GM23248 (cell line): ENCODE results near the gene JMJD1C. TPM values are rescaled to one million over a fixed set of nuclear protein-coding genes. Genes with fewer than 3 reads are reported as not detected.
A peak's percentile ranks its signal among the peaks of the same experiment; 100 is the strongest.

ENCODE experiments used
- DNase-seq: peaks from one replicate; pipeline ENCODE4 v3.0.0-alpha.2; 2015
- H2AFZ ChIP-seq: fragments of 200-600 bp; sonication (generic); 2 replicates; pipeline ENCODE4 v1.6.1; 2016; ENCODE audit warnings: antibody characterized with exemption
- H3F3A ChIP-seq: fragments of 200-600 bp; sonication (generic); 2 replicates; pipeline ENCODE4 v1.6.1; 2016; ENCODE audit warnings: mild to moderate bottlenecking, antibody characterized with exemption, mixed run types; ENCODE audit not compliant: insufficient read depth
- H3K27ac ChIP-seq: fragments of 200-600 bp; sonication (generic); 2 replicates; pipeline ENCODE4 v1.5.1; 2016; ENCODE audit warnings: mild to moderate bottlenecking
- H3K27me3 ChIP-seq: fragments of 200-600 bp; sonication (generic); replicated peaks from 2 replicates; pipeline ENCODE4 v1.6.1; 2016; ENCODE audit warnings: mild to moderate bottlenecking; ENCODE audit not compliant: insufficient read depth
- H3K36me3 ChIP-seq: fragments of 200-600 bp; sonication (generic); 2 replicates; pipeline ENCODE4 v1.6.1; 2016; ENCODE audit warnings: low read depth, mild to moderate bottlenecking
- H3K4me1 ChIP-seq: fragments of 200-600 bp; sonication (generic); 2 replicates; pipeline ENCODE4 v1.6.1; 2016; ENCODE audit warnings: mild to moderate bottlenecking; ENCODE audit not compliant: insufficient read depth
- H3K4me2 ChIP-seq: fragments of 200-600 bp; sonication (generic); one replicate; pipeline ENCODE4 v1.6.1; 2016; ENCODE audit warnings: mild to moderate bottlenecking; ENCODE audit not compliant: unreplicated experiment
- H3K4me3 ChIP-seq: fragments of 200-600 bp; sonication (generic); 2 replicates; pipeline ENCODE4 v1.5.1; 2016; ENCODE audit warnings: mild to moderate bottlenecking
- H3K79me2 ChIP-seq: fragments of 200-600 bp; sonication (generic); 2 replicates; pipeline ENCODE4 v1.6.1; 2016; ENCODE audit warnings: mild to moderate bottlenecking; ENCODE audit not compliant: insufficient read depth
- H3K9ac ChIP-seq: fragments of 200-600 bp; sonication (generic); 2 replicates; pipeline ENCODE4 v1.6.1; 2016; ENCODE audit warnings: mild to moderate bottlenecking
- H3K9me2 ChIP-seq: fragments of 200-600 bp; sonication (generic); 2 replicates; pipeline ENCODE4 v1.6.1; 2016; ENCODE audit warnings: mixed run types, mild to moderate bottlenecking, moderate library complexity; ENCODE audit not compliant: insufficient read depth
- H3K9me3 ChIP-seq: fragments of 200-600 bp; sonication (generic); one replicate; pipeline ENCODE4 v1.6.1; 2017; ENCODE audit warnings: low read depth
- H4K20me1 ChIP-seq: fragments of 200-600 bp; sonication (generic); 2 replicates; pipeline ENCODE4 v1.6.0; 2016; ENCODE audit not compliant: insufficient read depth
- EZH2 ChIP-seq: fragments of 200-600 bp; sonication (generic); IDR thresholded peaks from 2 replicates; pipeline ENCODE4 v1.6.1; 2018; ENCODE audit warnings: antibody characterized with exemption, mild to moderate bottlenecking; ENCODE audit not compliant: insufficient read depth, poor library complexity, severe bottlenecking
- EZH2phosphoT487 ChIP-seq: fragments of 200-600 bp; sonication (generic); IDR thresholded peaks from 2 replicates; pipeline ENCODE4 v1.6.1; 2018; ENCODE audit warnings: antibody characterized with exemption, moderate library complexity, mild to moderate bottlenecking, low read depth; ENCODE audit not compliant: insufficient read depth
- WGBS, 2 experiments: methylation state at CpG; one replicate each; pipeline ENCODE4 v1.1.6; 2015 to 2017; ENCODE audit warnings: low lambda C conversion rate in 2 of 2, low coverage in 1 of 2; ENCODE audit errors: missing lambda C conversion rate in 2 of 2; 5-methylcytosine and 5-hydroxymethylcytosine counted together
- in situ Hi-C: fragments of 300-500 bp; cut with MboI; formaldehyde crosslinking; loops from 2 replicates; pipeline ENCODE4 v1.15.0; 2020
- polyA plus RNA-seq: library from polyadenylated mRNA; unstranded; fragments of >200 nt; fragmentation: Nextera tagmentation; extraction: Ambion mirVana; gene quantifications from 2 replicates; pipeline ENCODE4 v1.2.1, GENCODE V29; 2016
- total RNA-seq: library from RNA; depleted of rRNA; stranded (reverse); fragments of >200 nt; shearing (Covaris generic); gene quantifications from 2 replicates; pipeline ENCODE4 v1.2.3, GENCODE V29; 2014

The JMJD1C gene
- total and polyA plus RNA-seq, 2 experiments from 2014 or later: 34.6 to 74.3 TPM

- Histone ChIP-seq H3F3A (no peaks in the 10 kb centered on the region), H3K27ac (0 out of 2 replicates have a peak overlapping the region, but pooled peaks have one; percentile 10), H3K36me3 (no peaks in the 10 kb centered on the region), H2AFZ (no peak overlapping the region), H3K79me2 (peaks cover 100% of the 10 kb centered on the region), H3K27me3 (no peaks in the 10 kb centered on the region), H3K4me1 (no peaks in the 10 kb centered on the region), H3K4me2 (peak overlapping the region; percentile 46), H4K20me1 (no peaks in the 10 kb centered on the region; the same call in 1 of the 2 replicates), H3K9ac (peak overlapping the region; percentile 32; the same call in 1 of the 2 replicates), H3K9me2 (no peaks in the 10 kb centered on the region), H3K9me3 (no peaks in the 10 kb centered on the region), H3K4me3 (peak overlapping the region; percentile 31)
- TF ChIP-seq EZH2phosphoT487: no peak
- peak; percentile 26 for DNase-seq
- 44 to 46% methylated on average over 6 of the region's 6 CpGs for WGBS, 2 experiments
- in situ Hi-C loops: no loop called here
Measured at GRCh38 chr10:63481815-63482421, 16.1 kb upstream of the JMJD1C start.

DNA sequence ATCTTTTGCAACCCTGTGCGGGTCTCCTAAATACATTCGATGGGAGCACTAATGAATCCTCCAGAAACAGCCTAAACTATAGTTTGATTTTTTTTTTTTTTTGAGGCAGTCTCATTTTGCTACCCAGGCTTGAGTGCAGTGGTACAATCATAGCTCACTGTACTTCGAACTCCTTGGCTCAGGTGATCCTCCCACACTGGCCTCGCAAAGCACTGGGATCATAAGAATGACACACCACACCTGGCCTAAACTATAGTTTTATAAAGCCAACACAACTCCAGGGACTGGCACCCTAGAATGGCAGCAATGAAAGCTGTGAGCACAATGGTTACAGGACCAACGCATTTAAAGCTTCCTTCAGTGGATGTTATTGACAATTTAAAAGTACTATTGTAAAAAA, 14.5 kb upstream of the JMJD1C start:
- WGBS, 2 experiments: 98 to 99% methylated on average over 5 of the region's 5 CpGs
- H4K20me1 ChIP-seq: no peaks in the 10 kb centered on the region; the same call in 1 of the 2 replicates

GRCh38 chr10:63478564-63478963, 12.8 kb upstream of the JMJD1C start:
- no peak for DNase-seq
- in situ Hi-C loops: no loop called here
- no peak overlapping the region for H2AFZ ChIP-seq
- 81 to 86% methylated on average over 3 of the region's 3 CpGs for WGBS, 2 experiments
- H3K27me3 ChIP-seq: no peaks in the 10 kb centered on the region
- no peak overlapping the region for H3K9ac ChIP-seq
- H3K36me3 ChIP-seq: no peaks in the 10 kb centered on the region
- H3F3A ChIP-seq: no peaks in the 10 kb centered on the region
- H3K4me2 ChIP-seq: no peak overlapping the region
- H4K20me1 ChIP-seq: no peaks in the 10 kb centered on the region; the same call in 1 of the 2 replicates
- TF ChIP-seq EZH2phosphoT487: no peak
- no peak for TF ChIP-seq EZH2
- no peaks in the 10 kb centered on the region for H3K4me1 ChIP-seq
- no peak overlapping the region for H3K4me3 ChIP-seq
- H3K79me2 ChIP-seq: peaks cover 100% of the 10 kb centered on the region
- no peaks in the 10 kb centered on the region for H3K9me3 ChIP-seq
- no peaks in the 10 kb centered on the region for H3K9me2 ChIP-seq
- no peak overlapping the region for H3K27ac ChIP-seq

More for the DNA sequence above, 14.5 kb upstream of the JMJD1C start:
- DNase-seq: no peak
- Histone ChIP-seq H3K9me3 (no peaks in the 10 kb centered on the region), H3K79me2 (peaks cover 100% of the 10 kb centered on the region), H3K9ac (no peak overlapping the region), H3F3A (no peaks in the 10 kb centered on the region), H3K27ac (no peak overlapping the region), H3K4me1 (no peaks in the 10 kb centered on the region), H3K27me3 (no peaks in the 10 kb centered on the region), H2AFZ (no peak overlapping the region), H3K4me3 (no peak overlapping the region), H3K4me2 (no peak overlapping the region), H3K36me3 (no peaks in the 10 kb centered on the region), H3K9me2 (no peaks in the 10 kb centered on the region)
- TF ChIP-seq EZH2 (no peak), EZH2phosphoT487 (no peak)
- in situ Hi-C loops: no loop called here

DNA sequence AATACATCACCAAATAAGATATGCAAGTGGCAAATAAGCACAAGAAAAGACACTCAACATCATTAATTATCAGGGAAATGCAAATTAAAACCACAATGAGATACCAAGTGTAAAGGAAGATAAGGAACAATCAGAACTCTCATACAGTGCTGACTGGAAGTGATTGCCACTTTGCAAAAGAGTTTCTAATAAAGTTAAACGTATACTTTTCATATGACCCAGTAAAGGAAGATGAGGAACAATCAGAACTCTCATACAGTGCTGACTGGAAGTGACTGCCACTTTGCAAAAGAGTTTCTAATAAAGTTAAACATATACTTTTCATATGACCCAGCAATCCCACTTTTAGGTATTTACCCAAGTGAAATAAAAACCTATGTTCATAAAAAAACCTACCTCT, 12.2 kb upstream of the JMJD1C start:
- H2AFZ ChIP-seq: no peak overlapping the region
- no peaks in the 10 kb centered on the region for H3K9me3 ChIP-seq
- peaks cover 100% of the 10 kb centered on the region for H3K79me2 ChIP-seq
- no peak overlapping the region for H3K27ac ChIP-seq
- H3K4me1 ChIP-seq: no peaks in the 10 kb centered on the region
- H3F3A ChIP-seq: no peaks in the 10 kb centered on the region
- no peak for DNase-seq
- 44 to 69% methylated on average over 1 of the region's 1 CpG for WGBS, 2 experiments
- TF ChIP-seq EZH2phosphoT487 (no peak), EZH2 (no peak)
- no peak overlapping the region for H3K9ac ChIP-seq
- H3K4me2 ChIP-seq: no peak overlapping the region
- H3K4me3 ChIP-seq: no peak overlapping the region
- no peaks in the 10 kb centered on the region for H3K27me3 ChIP-seq
- in situ Hi-C loops: no loop called here
- H4K20me1 ChIP-seq: no peaks in the 10 kb centered on the region
- no peaks in the 10 kb centered on the region for H3K36me3 ChIP-seq
- no peaks in the 10 kb centered on the region for H3K9me2 ChIP-seq
